OCI-LY1 (cell line): ENCODE results near the gene THSD7A.

Source experiments
- H2AFZ ChIP-seq: fragments of 200-600 bp; sonication (generic), shearing (Covaris generic); 2 replicates; pipeline ENCODE4 v1.6.0; 2014; ENCODE audit warnings: antibody characterized with exemption, mild to moderate bottlenecking, low read length
- H3F3A ChIP-seq: fragments of 200-600 bp; sonication (generic), shearing (Covaris generic); 2 replicates; pipeline ENCODE4 v1.6.0; 2014; ENCODE audit warnings: mild to moderate bottlenecking, antibody characterized with exemption, low read length, moderate library complexity; ENCODE audit not compliant: insufficient read depth
- H3K27ac ChIP-seq: fragments of 200-600 bp; sonication (generic); 2 replicates; pipeline ENCODE4 v1.5.1; 2014; ENCODE audit warnings: low read length, mixed run types, mild to moderate bottlenecking, low read depth; ENCODE audit not compliant: poor library complexity, severe bottlenecking
- H3K27me3 ChIP-seq: fragments of 200-600 bp; sonication (generic); 2 replicates; pipeline ENCODE4 v1.6.0; 2014; ENCODE audit warnings: antibody characterized with exemption, mild to moderate bottlenecking, low read length, moderate library complexity; ENCODE audit not compliant: insufficient read depth
- H3K36me3 ChIP-seq: fragments of 200-600 bp; sonication (generic); 2 replicates; pipeline ENCODE4 v1.6.1; 2014; ENCODE audit warnings: mild to moderate bottlenecking, antibody characterized with exemption, low read length, moderate library complexity, mixed read lengths; ENCODE audit not compliant: insufficient read depth
- H3K4me1 ChIP-seq: fragments of 200-600 bp; sonication (generic); 2 replicates; pipeline ENCODE4 v1.5.1; 2014; ENCODE audit warnings: mild to moderate bottlenecking, low read length, moderate library complexity; ENCODE audit not compliant: insufficient read depth, severe bottlenecking
- H3K4me2 ChIP-seq: fragments of 200-600 bp; sonication (generic), shearing (Covaris generic); 2 replicates; pipeline ENCODE4 v1.6.1; 2014; ENCODE audit warnings: low read length
- H3K4me3 ChIP-seq: fragments of 200-600 bp; sonication (generic); 2 replicates; pipeline ENCODE4 v1.5.1; 2014; ENCODE audit warnings: low read length, low read depth, mild to moderate bottlenecking, mixed read lengths; ENCODE audit not compliant: poor library complexity, severe bottlenecking
- H3K79me2 ChIP-seq: fragments of 200-600 bp; shearing (Covaris generic); 2 replicates; pipeline ENCODE4 v1.6.1; 2016; ENCODE audit warnings: mixed run types, low read length, mixed read lengths; ENCODE audit not compliant: insufficient read depth
- H3K9ac ChIP-seq: fragments of 200-600 bp; sonication (generic), shearing (Covaris generic); 2 replicates; pipeline ENCODE4 v1.6.1; 2014; ENCODE audit warnings: mild to moderate bottlenecking, low read length, mixed read lengths
- H3K9me2 ChIP-seq: fragments of 200-600 bp; sonication (generic), shearing (Covaris generic); 2 replicates; pipeline ENCODE4 v1.6.1; 2014; ENCODE audit warnings: low read depth, mild to moderate bottlenecking, low read length, mixed read lengths
- H3K9me3 ChIP-seq: fragments of 200-600 bp; shearing (Covaris generic); 2 replicates; pipeline ENCODE4 v1.6.1; 2014; ENCODE audit warnings: low read length, mixed read lengths
- H4K20me1 ChIP-seq: fragments of 200-600 bp; sonication (generic), shearing (Covaris generic); 2 replicates; pipeline ENCODE4 v1.6.0; 2016; ENCODE audit warnings: mild to moderate bottlenecking, low read length; ENCODE audit not compliant: insufficient read depth
- CTCF ChIP-seq: fragments of 200-600 bp; sonication (generic), shearing (Covaris generic); IDR thresholded peaks from 2 replicates; pipeline ENCODE4 v1.5.1; 2017; ENCODE audit warnings: mild to moderate bottlenecking, antibody characterized with exemption, low read length, moderate library complexity, mixed read lengths
- EZH2 ChIP-seq: fragments of 200-600 bp; sonication (generic), shearing (Covaris generic); IDR thresholded peaks from 2 replicates; pipeline ENCODE4 v1.8.0; 2017; ENCODE audit warnings: borderline replicate concordance, mixed run types, mild to moderate bottlenecking, antibody characterized with exemption, low read length, moderate library complexity, mixed read lengths

The THSD7A gene

DNA sequence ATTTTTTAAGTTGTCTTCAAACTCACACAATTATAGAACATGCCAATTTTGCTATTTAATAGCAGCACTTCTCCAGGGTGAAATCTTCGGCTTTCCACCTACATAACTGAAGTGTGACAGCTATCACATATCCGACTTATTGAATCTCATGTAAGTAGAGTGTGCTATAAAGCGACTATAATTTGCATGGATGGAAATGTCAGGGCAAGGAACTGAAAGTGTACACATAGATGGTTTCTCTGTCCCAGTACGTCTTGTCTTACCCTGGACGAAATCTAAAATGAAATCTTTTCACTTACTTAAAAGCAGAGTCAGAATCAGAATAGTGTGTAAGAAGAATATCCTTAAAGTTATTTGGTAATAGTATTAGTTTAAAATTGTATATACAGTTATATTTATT is 132.3 kb downstream of the THSD7A start:
- H3K4me2 ChIP-seq = no peak overlapping the region
- no peak overlapping the region for H3K27ac ChIP-seq
- no peaks in the 10 kb centered on the region for H3F3A ChIP-seq
- TF ChIP-seq EZH2 (no peak), CTCF (no peak)
- no peaks in the 10 kb centered on the region for H3K9me2 ChIP-seq
- no peaks in the 10 kb centered on the region for H3K79me2 ChIP-seq
- H2AFZ ChIP-seq = peak overlapping the region; percentile 19; the same call in 1 of the 2 replicates
- no peaks in the 10 kb centered on the region for H3K9me3 ChIP-seq
- peaks cover 18% of the 10 kb centered on the region for H3K4me1 ChIP-seq
- H4K20me1 ChIP-seq = no peaks in the 10 kb centered on the region
- H3K9ac ChIP-seq = no peak overlapping the region
- H3K36me3 ChIP-seq = no peaks in the 10 kb centered on the region
- H3K4me3 ChIP-seq = no peak overlapping the region
- H3K27me3 ChIP-seq = no peaks in the 10 kb centered on the region

DNA sequence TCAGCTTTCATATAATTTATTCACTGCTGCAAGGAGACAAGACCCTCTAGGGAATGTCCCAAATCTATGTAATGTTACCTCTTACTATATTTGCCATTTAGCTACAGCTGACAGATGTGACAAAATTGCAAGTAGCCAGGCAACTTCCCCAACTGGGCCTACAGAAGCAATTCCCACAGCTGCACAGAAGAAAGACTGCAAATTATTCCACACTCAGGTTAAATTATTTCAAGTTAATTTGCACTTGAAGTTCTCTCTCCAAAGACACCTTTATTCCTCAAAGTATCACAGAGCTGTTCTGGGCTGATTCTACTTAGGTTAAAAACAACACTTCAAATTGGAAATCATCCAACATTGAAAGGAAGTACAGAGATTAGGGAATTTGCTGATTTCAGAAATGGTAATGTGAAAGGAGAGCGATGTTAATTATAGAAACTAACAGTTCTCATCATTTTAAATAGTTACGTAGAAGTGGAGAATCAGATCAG is 133.6 kb downstream of the THSD7A start:
- H3K4me1 ChIP-seq = peaks cover 18% of the 10 kb centered on the region
- H4K20me1 ChIP-seq = no peaks in the 10 kb centered on the region
- H3K9ac ChIP-seq = no peak overlapping the region
- no peaks in the 10 kb centered on the region for H3K9me3 ChIP-seq
- H3F3A ChIP-seq = no peaks in the 10 kb centered on the region
- no peak overlapping the region for H3K4me3 ChIP-seq
- no peak for TF ChIP-seq EZH2
- TF ChIP-seq CTCF = no peak
- H3K79me2 ChIP-seq = no peaks in the 10 kb centered on the region
- no peak overlapping the region for H2AFZ ChIP-seq
- H3K27ac ChIP-seq = no peak overlapping the region
- no peaks in the 10 kb centered on the region for H3K9me2 ChIP-seq
- H3K27me3 ChIP-seq = no peaks in the 10 kb centered on the region
- H3K36me3 ChIP-seq = no peaks in the 10 kb centered on the region
- H3K4me2 ChIP-seq = no peak overlapping the region

DNA sequence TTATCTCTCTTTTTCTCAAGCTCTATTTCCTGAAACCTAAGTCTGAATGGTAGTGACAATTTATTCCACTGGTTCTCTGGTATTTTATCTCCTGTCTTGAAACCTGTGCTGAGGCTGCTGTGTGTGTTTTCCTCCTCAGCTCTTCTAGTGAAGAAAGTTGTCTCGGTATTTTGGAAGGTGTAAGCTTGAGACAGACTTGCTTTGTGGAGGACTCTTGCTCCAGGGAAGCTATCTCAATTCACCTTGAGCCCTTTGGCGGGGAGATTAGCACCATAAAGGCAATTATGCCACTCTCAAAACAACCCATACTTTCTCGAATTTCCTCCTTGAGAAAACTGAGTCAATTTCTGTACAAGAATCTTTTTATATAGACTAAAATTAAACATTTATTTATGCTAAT is 141.6 kb downstream of the THSD7A start:
- Histone ChIP-seq H3K4me2 (no peak overlapping the region), H2AFZ (no peak overlapping the region), H3K9me2 (no peaks in the 10 kb centered on the region), H3K4me1 (peaks cover 16% of the 10 kb centered on the region), H3K9me3 (no peaks in the 10 kb centered on the region), H3K9ac (no peak overlapping the region), H3K79me2 (no peaks in the 10 kb centered on the region), H3F3A (no peaks in the 10 kb centered on the region), H3K4me3 (no peak overlapping the region), H3K27me3 (no peaks in the 10 kb centered on the region), H3K36me3 (no peaks in the 10 kb centered on the region), H4K20me1 (no peaks in the 10 kb centered on the region), H3K27ac (no peak overlapping the region)
- TF ChIP-seq CTCF = no peak
- TF ChIP-seq EZH2 = no peak
